Right hindlimb (tissue), 1 donor: ENCODE measurements around the gene CCBE1.
"Not testable (repeated sequence)": the region's sequence is repeated elsewhere in the genome, so short reads cannot be mapped to it uniquely, and the experiment has no call there.

Experiments
- DNase-seq: peaks from one replicate; pipeline ENCODE4 v3.0.0-alpha.2; 2018

CCBE1 gene

DNA sequence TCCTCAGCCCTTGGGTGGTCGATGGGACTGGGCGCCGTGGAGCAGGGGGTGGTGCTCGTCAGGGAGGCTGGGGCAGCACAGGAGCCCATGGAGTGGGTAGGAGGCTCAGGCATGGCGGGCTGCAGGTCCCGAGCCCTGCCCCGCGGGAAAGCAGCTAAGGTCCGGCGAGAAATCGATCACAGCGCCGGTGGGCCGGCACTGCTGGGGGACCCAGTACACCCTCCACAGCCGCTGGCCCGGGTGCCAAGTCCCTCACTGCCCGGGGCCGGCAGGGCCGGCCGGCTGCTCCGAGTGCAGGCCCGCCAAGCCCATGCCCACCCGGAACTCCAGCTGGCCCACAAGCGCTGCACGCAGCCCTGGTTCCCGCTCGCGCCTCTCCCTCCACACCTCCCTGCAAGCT is 16.9 kb upstream of the CCBE1 start:
- not testable (repeated sequence) for DNase-seq

- DNase-seq: no peak
Measured at GRCh38 chr18:59712311-59712710, 15.1 kb upstream of the CCBE1 start.

DNA sequence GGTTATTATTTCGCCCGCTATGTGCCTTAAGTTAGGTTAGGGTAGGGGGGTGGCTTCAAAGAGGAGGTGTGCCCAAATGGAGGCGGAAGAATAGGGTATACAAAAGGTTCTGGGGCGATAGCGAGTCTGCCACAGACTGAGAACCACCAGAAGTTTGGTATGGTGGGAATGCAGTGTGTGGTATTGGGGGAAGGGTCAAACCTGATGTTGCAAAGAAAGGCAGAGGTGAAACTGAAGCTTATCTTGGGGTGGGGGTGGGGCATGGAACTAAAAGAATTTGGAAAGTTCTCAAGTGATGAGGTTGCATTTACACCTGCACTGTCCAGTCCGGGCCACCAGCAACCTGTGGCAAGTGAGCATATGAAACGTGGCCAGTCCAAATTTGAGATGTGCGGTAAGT is 11.8 kb upstream of the CCBE1 start:
- DNase-seq: no peak

GRCh38 chr18:59707306-59707705 is 10.1 kb upstream of the CCBE1 start:
- no peak for DNase-seq

GRCh38 chr18:59706499-59706898 is 9.3 kb upstream of the CCBE1 start:
- no peak for DNase-seq

- DNase-seq: no peak
Measured at GRCh38 chr18:59705145-59705544, 7.9 kb upstream of the CCBE1 start.

DNA sequence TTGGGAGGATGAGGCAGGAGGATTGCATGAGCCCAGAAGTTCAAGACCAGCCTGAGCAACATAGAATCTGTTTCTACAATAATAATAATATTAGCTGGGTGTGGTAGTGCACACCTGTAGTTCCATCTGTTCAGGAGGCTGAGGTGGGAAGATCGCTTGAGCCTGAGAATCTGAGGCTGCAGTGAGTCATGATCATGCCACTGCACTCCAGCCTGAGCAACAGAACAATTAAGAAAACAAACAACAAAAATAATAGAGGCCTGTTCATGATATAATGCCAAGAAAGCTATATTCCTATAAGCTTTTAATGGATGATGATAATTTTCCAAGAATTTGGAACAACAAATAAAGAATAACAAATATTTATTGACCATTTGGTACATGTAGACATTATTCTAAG is 6.9 kb upstream of the CCBE1 start:
- no peak for DNase-seq

GRCh38 chr18:59701272-59701671 is 4.0 kb upstream of the CCBE1 start:
- no peak for DNase-seq

GRCh38 chr18:59700535-59700967 is 3.3 kb upstream of the CCBE1 start:
- no peak for DNase-seq

DNA sequence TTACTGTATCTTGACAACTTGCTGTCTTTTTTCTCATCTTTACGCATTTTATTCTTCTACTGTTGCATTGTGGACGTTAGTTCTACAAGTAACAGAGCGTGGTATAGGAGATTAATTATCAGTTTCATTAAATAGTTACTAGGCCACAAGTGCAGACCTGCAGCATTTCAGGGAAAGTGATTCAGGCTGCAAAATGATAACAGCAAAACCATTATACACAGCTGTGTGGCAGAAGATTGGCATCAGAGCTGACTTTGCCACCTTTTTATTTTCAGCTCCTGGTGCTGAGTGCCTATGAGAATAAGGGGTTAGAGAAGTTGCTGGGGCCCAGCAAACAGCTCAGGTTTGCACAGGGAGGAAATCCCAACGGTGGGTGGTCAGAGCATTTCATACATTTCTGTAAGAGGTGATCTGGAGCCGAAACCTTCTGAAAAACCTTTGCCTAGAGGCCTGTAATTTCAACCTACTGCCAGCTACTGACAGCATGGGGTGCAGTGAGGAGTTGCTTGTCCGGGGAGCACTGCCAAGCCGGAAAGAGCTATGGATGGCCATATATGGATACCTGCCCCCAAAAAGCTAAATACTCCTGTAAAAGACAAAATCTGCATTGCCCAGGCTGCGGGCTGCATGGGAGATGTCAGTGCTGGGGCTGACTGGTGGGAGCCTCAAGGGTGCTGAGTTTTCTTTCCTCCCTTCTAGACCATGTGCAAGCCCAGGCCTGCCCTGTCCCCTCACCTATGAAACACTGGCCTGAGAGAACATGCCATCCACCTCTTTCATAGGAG is 2.7 kb upstream of the CCBE1 start:
- DNase-seq: no peak

GRCh38 chr18:59699061-59699460 is 1.8 kb upstream of the CCBE1 start:
- no peak for DNase-seq

GRCh38 chr18:59696311-59697235 is 650 bp downstream of the CCBE1 start:
- no peak for DNase-seq

GRCh38 chr18:59695551-59695950 is 1.7 kb downstream of the CCBE1 start:
- no peak for DNase-seq

- no peak for DNase-seq
Measured at GRCh38 chr18:59694824-59695223, 2.4 kb downstream of the CCBE1 start.

DNA sequence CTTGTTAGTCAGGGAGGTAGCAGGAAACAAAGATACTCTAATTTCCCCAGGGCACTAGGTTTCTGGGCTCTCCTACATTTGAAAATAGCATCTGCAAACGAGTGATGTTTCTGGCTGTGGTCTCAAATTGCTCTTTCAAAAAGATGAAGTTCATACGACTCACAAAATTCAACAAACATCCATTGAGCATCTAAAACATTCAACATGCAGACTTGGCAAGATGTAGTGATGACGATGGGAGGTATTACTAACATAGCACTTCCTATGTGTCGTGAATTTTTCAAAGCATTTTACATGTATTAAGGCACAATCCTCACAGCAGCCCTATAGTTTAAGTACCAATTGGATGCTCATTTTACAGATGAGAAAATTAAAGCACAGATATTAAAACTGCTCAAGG is 5.2 kb downstream of the CCBE1 start:
- DNase-seq: no peak

DNA sequence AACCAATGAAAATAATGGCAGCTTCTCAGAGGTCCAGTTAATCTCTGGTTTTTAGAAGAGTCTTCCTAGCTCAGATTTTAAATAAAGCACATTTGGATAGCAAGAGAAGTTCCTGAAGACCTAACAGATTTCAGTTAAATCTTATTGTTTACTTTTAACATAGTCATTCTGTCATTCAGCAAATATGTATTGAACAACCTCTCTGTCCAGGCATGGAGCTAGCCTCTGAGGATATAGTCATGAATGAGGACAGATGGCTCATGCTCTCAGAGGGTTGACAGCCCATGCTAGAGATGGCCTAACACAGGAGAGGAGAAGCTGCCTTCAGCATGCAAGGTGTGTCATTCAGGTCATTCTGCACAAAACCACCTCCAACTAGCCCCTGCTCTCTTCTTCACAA is 6.2 kb downstream of the CCBE1 start:
- DNase-seq: peak; percentile 50

DNA sequence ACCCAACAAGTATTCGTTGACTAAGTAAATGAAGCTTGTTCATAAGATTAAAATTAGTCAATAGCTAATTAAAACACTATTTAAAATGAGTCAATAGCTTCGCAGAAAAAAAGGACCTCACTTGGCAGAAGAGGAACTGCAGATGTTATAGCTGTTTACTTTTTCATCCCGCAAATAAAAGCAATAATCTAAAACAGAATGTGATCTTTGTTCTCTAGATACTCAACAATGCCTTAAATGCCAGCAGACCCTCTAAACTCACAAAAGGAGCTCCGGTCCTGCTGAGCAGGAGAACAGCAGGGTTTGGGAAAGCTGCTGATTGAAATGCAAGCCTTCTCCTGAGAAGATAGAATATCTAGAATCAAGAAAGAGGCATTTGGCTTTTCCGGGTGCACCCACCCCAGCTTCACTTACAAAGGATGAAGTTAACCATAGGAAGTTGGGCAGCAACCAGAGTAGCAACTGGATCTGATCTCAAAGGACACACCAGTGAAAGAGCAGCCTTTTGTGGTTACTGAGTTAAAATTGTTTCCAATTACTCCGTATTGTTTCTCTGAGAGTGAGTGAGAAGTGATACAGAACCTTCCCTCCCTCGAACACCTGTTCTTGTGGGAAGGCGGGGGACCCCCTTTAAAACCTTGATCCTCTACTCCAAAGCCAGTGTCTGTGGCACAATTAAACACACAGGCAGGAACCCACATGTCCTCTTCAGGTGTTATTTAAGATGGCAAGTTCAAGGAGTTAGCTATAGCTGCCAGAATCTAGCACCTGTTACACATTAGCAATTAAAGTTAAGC is 6.8 kb downstream of the CCBE1 start:
- no peak for DNase-seq

DNA sequence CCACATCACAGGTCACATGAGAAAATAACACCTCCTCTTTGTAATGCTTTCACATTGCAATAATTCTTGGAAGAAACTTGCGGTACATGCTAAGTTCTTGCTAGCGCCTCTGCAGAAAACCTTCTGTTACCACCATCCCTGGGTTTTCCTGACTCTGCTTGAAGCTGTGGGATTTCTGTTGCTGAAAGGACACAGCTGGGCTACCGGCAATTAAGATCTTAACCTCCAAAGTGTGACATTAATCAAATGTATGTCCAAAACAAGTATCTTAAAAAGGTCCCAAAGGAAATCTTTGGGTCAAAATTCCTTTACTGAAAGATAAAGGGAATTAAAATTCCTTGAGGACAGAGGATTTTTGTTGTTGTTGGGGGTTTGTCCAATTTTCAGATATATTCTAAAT is 7.5 kb downstream of the CCBE1 start:
- no peak for DNase-seq

DNA sequence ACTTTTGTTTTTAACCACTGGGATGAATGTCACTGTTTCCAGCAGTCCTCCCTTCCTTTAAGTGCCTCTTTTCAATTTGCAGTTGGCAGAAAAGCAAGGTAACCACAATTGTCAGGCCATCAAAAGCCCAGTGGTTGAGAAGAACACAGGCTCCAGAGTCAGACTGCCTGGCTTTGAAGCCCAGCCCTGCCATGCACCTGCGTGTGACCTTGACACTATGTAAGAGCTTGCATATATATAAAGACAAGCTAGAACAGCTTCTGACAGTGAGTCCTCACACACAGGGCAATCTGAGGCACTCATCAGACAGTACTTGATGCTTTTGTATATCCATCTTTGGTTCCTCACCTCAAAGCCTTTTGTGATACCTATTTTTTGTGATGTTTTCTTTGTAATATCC is 11.0 kb downstream of the CCBE1 start:
- no peak for DNase-seq

- no peak for DNase-seq
Measured at GRCh38 chr18:59685501-59685900, 11.7 kb downstream of the CCBE1 start.

DNA sequence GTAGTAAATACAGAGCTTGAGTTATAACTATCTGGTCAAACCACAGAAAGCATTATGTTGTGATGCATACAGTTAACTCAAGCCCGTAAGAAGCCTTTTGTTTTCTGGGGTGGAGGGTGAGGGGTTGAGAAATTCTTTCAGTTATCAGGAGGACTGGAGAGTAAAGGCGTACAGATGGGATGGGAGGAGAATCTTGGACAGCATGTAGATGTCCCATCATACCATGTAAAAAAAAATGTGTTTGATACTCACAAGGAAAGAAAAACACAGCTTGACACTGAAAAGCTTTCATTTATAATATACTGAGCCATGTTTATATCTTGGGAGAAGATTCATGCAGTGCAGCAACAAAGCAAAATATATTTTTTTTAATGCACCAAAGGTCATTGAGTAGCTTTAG is 12.4 kb downstream of the CCBE1 start:
- no peak for DNase-seq

- no peak for DNase-seq
Measured at GRCh38 chr18:59681521-59682004, 15.7 kb downstream of the CCBE1 start.

DNA sequence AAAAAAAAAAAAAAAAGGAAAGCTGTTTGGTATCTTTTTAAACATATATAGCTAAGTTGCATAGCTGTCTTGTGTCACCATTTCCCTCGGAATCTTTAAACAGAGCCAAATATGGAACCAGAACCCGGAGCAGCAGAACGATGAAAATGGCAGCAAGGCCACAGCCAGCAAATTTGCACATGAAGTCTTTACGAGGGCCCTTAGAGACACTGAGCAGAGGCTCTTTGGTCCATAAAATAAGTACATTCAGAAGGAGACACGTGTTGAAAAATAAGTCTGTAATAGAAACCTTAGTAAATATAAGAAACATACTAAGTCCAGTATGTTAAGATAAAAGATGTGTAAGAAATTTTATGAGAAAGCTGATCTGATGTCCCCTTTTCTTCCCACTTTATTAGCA is 16.2 kb downstream of the CCBE1 start:
- no peak for DNase-seq
